ENCODE results near the gene GPR161.
"Not testable (repeated sequence)": the region's sequence is repeated elsewhere in the genome, so short reads cannot be mapped to it uniquely, and the experiment has no call there.

Gene GPR161

DNA sequence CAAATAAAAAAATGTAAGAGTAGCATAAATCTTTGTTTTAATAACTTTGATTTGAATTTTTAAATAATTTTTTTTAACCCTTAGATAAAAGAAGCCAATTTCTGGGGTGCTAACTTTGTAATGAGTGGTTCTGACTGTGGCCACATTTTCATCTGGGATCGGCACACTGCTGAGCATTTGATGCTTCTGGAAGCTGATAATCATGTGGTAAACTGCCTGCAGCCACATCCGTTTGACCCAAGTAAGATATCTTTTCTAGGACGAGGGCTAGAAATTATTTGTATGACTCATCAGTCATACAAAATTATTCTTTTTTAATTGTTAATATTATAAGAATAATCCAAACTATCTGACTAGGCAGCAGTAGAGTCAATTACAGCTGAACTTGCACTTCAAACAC is 71.2 kb downstream of the GPR161 start:
- POLR2A ChIA-PET: no interaction called here
- CTCF ChIA-PET: interaction anchor here (1.7 kb wide), 1 partner anchor 17 kb away, joined by 6 read pairs; no protein-coding TSS in a partner anchor
- TF ChIP-seq LEF1 (IDR thresholded peaks at IDR 0.05; ENCODE audit: borderline replicate concordance): no peak
- TF ChIP-seq ARNT (IDR thresholded peaks at IDR 0.05): no peak
- no peak for TF ChIP-seq SP1 (IDR thresholded peaks at IDR 0.05)
- no peak for TF ChIP-seq NFRKB (IDR thresholded peaks at IDR 0.05)
- TF ChIP-seq L3MBTL2 (conservative IDR thresholded peaks at IDR 0.05): no peak
- no peak for TF ChIP-seq ZNF384 (IDR thresholded peaks at IDR 0.05)
- no peak for TF ChIP-seq CTBP1 (IDR thresholded peaks at IDR 0.05; ENCODE audit: borderline replicate concordance)
- TF ChIP-seq FOXK2 (IDR thresholded peaks at IDR 0.05): no peak
- TF ChIP-seq, protein P1, sequence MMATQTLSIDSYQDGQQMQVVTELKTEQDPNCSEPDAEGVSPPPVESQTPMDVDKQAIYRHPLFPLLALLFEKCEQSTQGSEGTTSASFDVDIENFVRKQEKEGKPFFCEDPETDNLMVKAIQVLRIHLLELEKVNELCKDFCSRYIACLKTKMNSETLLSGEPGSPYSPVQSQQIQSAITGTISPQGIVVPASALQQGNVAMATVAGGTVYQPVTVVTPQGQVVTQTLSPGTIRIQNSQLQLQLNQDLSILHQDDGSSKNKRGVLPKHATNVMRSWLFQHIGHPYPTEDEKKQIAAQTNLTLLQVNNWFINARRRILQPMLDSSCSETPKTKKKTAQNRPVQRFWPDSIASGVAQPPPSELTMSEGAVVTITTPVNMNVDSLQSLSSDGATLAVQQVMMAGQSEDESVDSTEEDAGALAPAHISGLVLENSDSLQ (IDR thresholded peaks at IDR 0.05): no peak
- no peak for TF ChIP-seq BHLHE40 (IDR thresholded peaks at IDR 0.05; ENCODE audit: borderline replicate concordance)
- no peak for TF ChIP-seq SUZ12 (IDR thresholded peaks at IDR 0.05)
- TF ChIP-seq HDGF (IDR thresholded peaks at IDR 0.05; ENCODE audit: borderline replicate concordance): no peak
- no peak for DNase-seq (ENCODE audit: extremely low spot score)

DNA sequence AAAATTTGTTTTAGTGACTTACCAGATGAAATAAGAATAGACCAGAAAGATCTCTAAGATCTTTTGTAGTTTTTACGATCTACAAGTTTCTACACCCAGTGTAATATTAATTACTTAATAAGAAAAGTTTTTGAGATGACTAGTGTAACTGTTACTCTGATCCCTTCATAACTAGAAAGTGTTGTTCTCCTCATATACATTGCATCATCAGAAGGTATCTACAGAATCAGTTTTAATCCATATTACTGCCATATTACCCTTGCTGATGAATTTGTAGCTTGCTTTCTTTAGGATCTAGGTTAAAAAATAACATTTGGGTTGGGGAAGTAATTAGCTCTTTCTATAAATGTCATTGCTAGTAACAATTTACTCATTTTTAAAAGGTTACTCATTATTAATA is 72.5 kb downstream of the GPR161 start:
- no peak for TF ChIP-seq SP1 (IDR thresholded peaks at IDR 0.05)
- TF ChIP-seq FOXK2 (IDR thresholded peaks at IDR 0.05): no peak
- TF ChIP-seq ARNT (IDR thresholded peaks at IDR 0.05): no peak
- no peak for TF ChIP-seq SUZ12 (IDR thresholded peaks at IDR 0.05)
- no peak for TF ChIP-seq L3MBTL2 (conservative IDR thresholded peaks at IDR 0.05)
- TF ChIP-seq CTBP1 (IDR thresholded peaks at IDR 0.05; ENCODE audit: borderline replicate concordance): no peak
- no peak for TF ChIP-seq NFRKB (IDR thresholded peaks at IDR 0.05)
- no peak for TF ChIP-seq HDGF (IDR thresholded peaks at IDR 0.05; ENCODE audit: borderline replicate concordance)
- ChIA-PET CTCF (interaction anchor here (1.3 kb wide), 1 partner anchor 18 kb away, joined by 4 read pairs; no protein-coding TSS in a partner anchor), POLR2A (no interaction called here)
- no peak for DNase-seq (ENCODE audit: extremely low spot score)

DNA sequence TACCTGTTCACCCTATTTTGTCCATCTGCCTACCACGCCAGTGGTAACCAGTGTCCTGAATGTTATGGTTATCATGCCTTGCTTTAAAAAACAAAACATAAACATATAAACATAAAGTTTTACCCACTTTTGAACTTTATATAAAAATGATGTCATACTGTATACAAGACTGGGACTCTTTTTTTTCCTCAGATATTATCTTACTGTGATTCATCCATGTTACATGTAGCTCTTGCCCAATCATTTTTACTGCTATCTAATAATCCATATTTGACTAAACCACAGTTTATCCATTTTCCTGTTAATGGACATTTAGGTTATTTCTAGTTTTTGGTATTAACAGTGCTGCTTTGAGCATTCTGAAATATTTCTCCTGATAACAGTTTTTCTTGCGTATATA is 78.8 kb downstream of the GPR161 start:
- ChIA-PET POLR2A (no interaction called here), CTCF (no interaction called here)
- no peak for TF ChIP-seq NFRKB (IDR thresholded peaks at IDR 0.05)
- no peak for TF ChIP-seq FOXA1 (IDR thresholded peaks at IDR 0.05)
- no peak for TF ChIP-seq LEF1 (IDR thresholded peaks at IDR 0.05; ENCODE audit: borderline replicate concordance)
- no peak for TF ChIP-seq HDGF (IDR thresholded peaks at IDR 0.05; ENCODE audit: borderline replicate concordance)
- no peak for TF ChIP-seq L3MBTL2 (conservative IDR thresholded peaks at IDR 0.05)
- TF ChIP-seq FOXK2 (IDR thresholded peaks at IDR 0.05): no peak
- TF ChIP-seq ELF4 (IDR thresholded peaks at IDR 0.05): no peak
- no peak for TF ChIP-seq SP1 (IDR thresholded peaks at IDR 0.05)
- TF ChIP-seq SUZ12 (IDR thresholded peaks at IDR 0.05): no peak
- no peak for TF ChIP-seq FOXM1 (IDR thresholded peaks at IDR 0.05; ENCODE audit: borderline replicate concordance)
- TF ChIP-seq, protein P1 (IDR thresholded peaks at IDR 0.05): no peak
- no peak for TF ChIP-seq TARDBP (IDR thresholded peaks at IDR 0.05)
- no peak for TF ChIP-seq BHLHE40 (IDR thresholded peaks at IDR 0.05; ENCODE audit: borderline replicate concordance)
- no peak for DNase-seq (ENCODE audit: extremely low spot score)

DNA sequence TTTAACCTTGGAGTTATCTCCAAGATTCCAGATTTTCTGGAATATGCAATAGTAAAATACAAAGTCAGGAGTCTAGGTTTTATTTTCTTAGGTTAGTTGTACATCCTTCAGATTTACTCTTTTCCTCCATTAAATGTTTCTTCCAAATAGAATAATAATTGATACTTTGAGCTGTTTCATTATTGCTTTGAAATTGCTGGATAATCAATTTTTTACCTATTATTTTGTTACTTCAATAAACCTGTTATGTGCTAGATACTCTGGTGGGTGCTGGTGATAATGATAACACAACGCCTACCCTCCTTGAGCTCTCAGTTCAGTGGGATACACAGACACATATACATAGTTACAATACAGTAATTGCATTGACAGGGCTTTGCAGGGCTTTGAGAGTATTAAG is 79.4 kb downstream of the GPR161 start:
- ChIA-PET POLR2A (no interaction called here), CTCF (no interaction called here)
- DNase-seq (ENCODE audit: extremely low spot score): no peak
- TF ChIP-seq FOXK2 (IDR thresholded peaks at IDR 0.05): no peak
- TF ChIP-seq NFRKB (IDR thresholded peaks at IDR 0.05): no peak
- TF ChIP-seq FOXA1 (IDR thresholded peaks at IDR 0.05): no peak

DNA sequence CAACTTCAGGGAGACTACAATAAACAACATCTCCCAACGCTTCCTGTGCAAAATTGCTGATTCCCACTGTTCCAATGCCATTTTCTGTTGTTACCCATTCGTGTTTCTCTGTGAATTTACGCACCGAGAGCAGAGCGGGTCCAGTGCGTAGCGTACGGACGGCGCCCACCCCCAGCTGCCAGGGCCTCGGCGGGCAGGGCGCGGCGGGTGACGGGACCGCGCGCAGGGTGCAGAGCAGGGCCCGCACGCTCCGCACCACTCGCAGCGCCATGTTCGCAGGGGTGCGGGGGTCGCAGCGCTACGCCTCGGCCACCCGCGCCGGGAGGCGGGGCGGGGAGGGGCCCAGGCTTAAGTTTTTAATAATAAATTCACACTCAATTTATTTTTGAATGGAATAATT is 80.6 kb downstream of the GPR161 start:
- DNase-seq (ENCODE audit: extremely low spot score); POLR2A ChIA-PET; CTCF ChIA-PET: not testable (repeated sequence)

DNA sequence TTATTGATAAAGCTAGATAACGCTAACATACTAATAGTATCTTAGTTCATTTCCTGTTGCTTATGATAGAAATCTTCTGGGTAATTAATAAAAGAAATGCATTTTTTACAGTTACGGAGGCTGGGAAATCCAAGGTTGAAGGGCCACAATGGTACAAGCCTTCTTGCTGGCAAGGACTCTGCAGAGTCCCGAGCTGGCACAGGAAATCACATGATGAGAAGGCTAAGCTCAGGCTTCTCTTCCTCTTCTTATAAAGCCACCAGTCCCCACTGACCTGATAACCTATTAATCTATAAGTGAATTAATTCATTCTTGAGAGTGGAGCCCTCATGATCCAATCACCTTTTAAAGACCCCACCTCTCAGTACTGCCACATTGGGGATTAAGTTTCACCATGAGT is 82.6 kb downstream of the GPR161 start:
- TF ChIP-seq FOXK2 (IDR thresholded peaks at IDR 0.05): no peak
- TF ChIP-seq FOXA1 (IDR thresholded peaks at IDR 0.05): no peak
- no peak for TF ChIP-seq TARDBP (IDR thresholded peaks at IDR 0.05)
- no peak for TF ChIP-seq ZNF384 (IDR thresholded peaks at IDR 0.05)
- TF ChIP-seq, protein P1 (IDR thresholded peaks at IDR 0.05): no peak
- no peak for TF ChIP-seq BHLHE40 (IDR thresholded peaks at IDR 0.05; ENCODE audit: borderline replicate concordance)
- no peak for TF ChIP-seq LEF1 (IDR thresholded peaks at IDR 0.05; ENCODE audit: borderline replicate concordance)
- no peak for TF ChIP-seq NFRKB (IDR thresholded peaks at IDR 0.05)
- TF ChIP-seq SP1 (IDR thresholded peaks at IDR 0.05): no peak
- TF ChIP-seq CTBP1 (IDR thresholded peaks at IDR 0.05; ENCODE audit: borderline replicate concordance): no peak
- no peak for TF ChIP-seq FOXM1 (IDR thresholded peaks at IDR 0.05; ENCODE audit: borderline replicate concordance)
- TF ChIP-seq ARNT (IDR thresholded peaks at IDR 0.05): no peak
- no peak for TF ChIP-seq L3MBTL2 (conservative IDR thresholded peaks at IDR 0.05)
- ChIA-PET POLR2A (no interaction called here), CTCF (no interaction called here)
- DNase-seq (ENCODE audit: extremely low spot score): no peak

DNA sequence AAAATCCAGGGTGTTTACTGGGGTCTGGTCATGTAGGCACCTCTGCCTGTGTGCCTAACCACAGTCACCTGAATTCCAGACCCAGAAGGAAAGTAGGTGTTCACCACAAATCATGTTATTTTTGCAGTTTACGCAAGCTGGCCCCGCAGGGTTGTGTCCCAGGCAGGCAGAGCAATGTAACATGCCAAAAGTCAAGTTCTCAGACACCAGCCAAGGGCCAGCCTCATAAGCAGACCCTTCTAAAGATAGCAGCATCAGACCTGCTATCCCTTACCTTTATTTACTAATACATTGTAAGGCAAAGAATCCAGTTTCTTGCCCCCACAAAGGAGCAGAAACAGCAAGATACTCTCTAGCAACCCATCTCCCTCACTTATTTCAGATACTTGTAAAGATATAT is 83.0 kb downstream of the GPR161 start:
- CTCF ChIA-PET: no interaction called here
- no peak for DNase-seq (ENCODE audit: extremely low spot score)
- TF ChIP-seq LEF1 (IDR thresholded peaks at IDR 0.05; ENCODE audit: borderline replicate concordance) (no peak), ZNF384 (IDR thresholded peaks at IDR 0.05) (no peak), ELF4 (IDR thresholded peaks at IDR 0.05) (no peak), ARNT (IDR thresholded peaks at IDR 0.05) (no peak), FOXM1 (IDR thresholded peaks at IDR 0.05; ENCODE audit: borderline replicate concordance) (no peak), SP1 (IDR thresholded peaks at IDR 0.05) (no peak), NFRKB (IDR thresholded peaks at IDR 0.05) (no peak), HDGF (IDR thresholded peaks at IDR 0.05; ENCODE audit: borderline replicate concordance) (no peak), SUZ12 (IDR thresholded peaks at IDR 0.05) (no peak), FOXA1 (IDR thresholded peaks at IDR 0.05) (no peak), BHLHE40 (IDR thresholded peaks at IDR 0.05; ENCODE audit: borderline replicate concordance) (no peak), L3MBTL2 (conservative IDR thresholded peaks at IDR 0.05) (no peak), TARDBP (IDR thresholded peaks at IDR 0.05) (no peak), FOXK2 (IDR thresholded peaks at IDR 0.05) (no peak), CTBP1 (IDR thresholded peaks at IDR 0.05; ENCODE audit: borderline replicate concordance) (no peak)
- TF ChIP-seq, protein P1 (IDR thresholded peaks at IDR 0.05): no peak
- POLR2A ChIA-PET: no interaction called here

All from HEK293T (cell line).